Measurements from ENCODE around the gene PHF12. TPM values are rescaled to one million over a fixed set of nuclear protein-coding genes. Genes with fewer than 3 reads are reported as not detected.

The PHF12 gene
- 16.7 and 28.5 TPM in 2 replicates for total RNA-seq (2014; rRNA removed; shearing (Covaris generic))

- peaks cover 10% of the 10 kb centered on the region for H3K36me3 ChIP-seq
- peak within 1 kb of the TSS; percentile 68 for H3K27ac ChIP-seq
- peaks cover 31% of the 10 kb centered on the region for H3K4me1 ChIP-seq (replicated peaks)
- no peaks in the 10 kb centered on the region; the same call in 1 of the 2 replicates for H3K9me3 ChIP-seq (replicated peaks)
- H3K4me3 ChIP-seq: peak within 1 kb of the TSS; percentile 62
- no peaks in the 10 kb centered on the region for H3K27me3 ChIP-seq (replicated peaks)
- peak; percentile 99 to 100 for DNase-seq (ENCODE audit: low read depth in 1 of 2, low spot score in 2 of 2)
These were observed at the start of gene PHF12 for GRCh38 chr17:28951428-28951990. Gene PHF12, minus strand, starts transcription at chr17:28951518. Its CDS starts 558 bp downstream, at chr17:28950960.

DNA sequence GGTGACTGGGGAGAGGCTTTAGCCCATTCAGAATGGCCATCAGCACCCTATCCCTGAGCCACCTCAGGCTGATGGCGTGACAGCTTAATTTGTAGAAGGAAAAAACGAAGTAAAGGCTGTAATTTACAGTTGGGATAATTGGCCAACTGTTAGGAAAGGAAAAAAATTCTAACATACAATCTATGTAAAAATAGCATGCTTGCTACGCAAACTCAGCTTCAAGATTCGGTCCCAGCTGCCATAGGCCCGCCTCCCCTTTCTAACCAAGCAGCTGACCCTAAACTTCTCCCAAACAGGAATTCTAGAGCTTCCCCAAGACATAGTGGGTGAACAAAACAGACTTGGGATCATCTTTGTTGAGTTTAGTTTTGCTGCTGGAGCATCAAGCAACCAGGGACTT, 49.7 kb upstream of the PHF12 start:
- DNase-seq (ENCODE audit: low read depth in 1 of 2, low spot score in 2 of 2): no peak
- no peaks in the 10 kb centered on the region; the same call in 1 of the 2 replicates for H3K4me1 ChIP-seq (replicated peaks)
- no peaks in the 10 kb centered on the region; the same call in none of the 2 replicates for H3K9me3 ChIP-seq (replicated peaks)
- no peak overlapping the region for H3K4me3 ChIP-seq
- no peak overlapping the region for H3K27ac ChIP-seq
- peaks cover 30% of the 10 kb centered on the region for H3K27me3 ChIP-seq (replicated peaks)
- H3K36me3 ChIP-seq: no peaks in the 10 kb centered on the region

- Histone ChIP-seq H3K27ac (no peak overlapping the region), H3K9me3 (replicated peaks) (no peaks in the 10 kb centered on the region), H3K4me1 (replicated peaks) (no peaks in the 10 kb centered on the region), H3K27me3 (replicated peaks) (peaks cover 15% of the 10 kb centered on the region), H3K4me3 (no peak overlapping the region), H3K36me3 (no peaks in the 10 kb centered on the region)
- no peak for DNase-seq (ENCODE audit: low read depth in 1 of 2, low spot score in 2 of 2)
These were observed 47.9 kb upstream of the PHF12 start for GRCh38 chr17:28999206-28999605.

DNA sequence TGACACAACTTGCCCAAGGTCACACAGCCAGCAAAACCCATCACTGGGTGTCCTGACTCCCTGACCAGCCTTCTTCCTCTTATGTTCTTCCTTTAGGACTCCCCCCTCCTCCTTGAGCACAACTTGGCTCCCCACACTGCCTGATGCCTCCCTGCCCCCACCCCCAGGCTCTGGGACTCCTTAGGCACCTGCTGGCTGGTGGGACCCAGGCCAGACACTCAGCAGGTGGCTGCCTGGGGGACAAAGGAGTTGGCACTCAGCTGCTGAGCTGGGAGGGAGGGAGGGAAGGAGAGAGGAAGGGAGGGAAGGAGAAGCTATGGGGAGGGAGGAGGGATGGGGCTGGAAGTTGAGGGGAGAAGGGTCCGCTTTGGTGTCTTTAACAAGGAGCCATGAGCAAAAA, 46.5 kb upstream of the PHF12 start:
- Histone ChIP-seq H3K4me1 (replicated peaks) (no peaks in the 10 kb centered on the region), H3K9me3 (replicated peaks) (no peaks in the 10 kb centered on the region), H3K4me3 (no peak overlapping the region), H3K27me3 (replicated peaks) (peaks cover 1% of the 10 kb centered on the region), H3K27ac (no peak overlapping the region), H3K36me3 (no peaks in the 10 kb centered on the region)
- DNase-seq (ENCODE audit: low read depth in 1 of 2, low spot score in 2 of 2): no peak

- H3K4me3 ChIP-seq: no peak overlapping the region
- no peak for DNase-seq (ENCODE audit: low read depth in 1 of 2, low spot score in 2 of 2)
- H3K27ac ChIP-seq: no peak overlapping the region
- no peaks in the 10 kb centered on the region for H3K36me3 ChIP-seq
- no peaks in the 10 kb centered on the region for H3K4me1 ChIP-seq (replicated peaks)
- no peaks in the 10 kb centered on the region for H3K9me3 ChIP-seq (replicated peaks)
- no peaks in the 10 kb centered on the region for H3K27me3 ChIP-seq (replicated peaks)
These were observed 45.3 kb upstream of the PHF12 start for GRCh38 chr17:28996554-28997096.

- H3K4me3 ChIP-seq: no peak overlapping the region
- H3K36me3 ChIP-seq: no peaks in the 10 kb centered on the region
- DNase-seq (ENCODE audit: low read depth in 1 of 2, low spot score in 2 of 2): no peak
- H3K27me3 ChIP-seq (replicated peaks): peaks cover 3% of the 10 kb centered on the region; the same call in 1 of the 2 replicates
- no peaks in the 10 kb centered on the region for H3K4me1 ChIP-seq (replicated peaks)
- H3K9me3 ChIP-seq (replicated peaks): no peaks in the 10 kb centered on the region
- no peak overlapping the region for H3K27ac ChIP-seq
These were observed 42.5 kb upstream of the PHF12 start for GRCh38 chr17:28993645-28994426.

DNA sequence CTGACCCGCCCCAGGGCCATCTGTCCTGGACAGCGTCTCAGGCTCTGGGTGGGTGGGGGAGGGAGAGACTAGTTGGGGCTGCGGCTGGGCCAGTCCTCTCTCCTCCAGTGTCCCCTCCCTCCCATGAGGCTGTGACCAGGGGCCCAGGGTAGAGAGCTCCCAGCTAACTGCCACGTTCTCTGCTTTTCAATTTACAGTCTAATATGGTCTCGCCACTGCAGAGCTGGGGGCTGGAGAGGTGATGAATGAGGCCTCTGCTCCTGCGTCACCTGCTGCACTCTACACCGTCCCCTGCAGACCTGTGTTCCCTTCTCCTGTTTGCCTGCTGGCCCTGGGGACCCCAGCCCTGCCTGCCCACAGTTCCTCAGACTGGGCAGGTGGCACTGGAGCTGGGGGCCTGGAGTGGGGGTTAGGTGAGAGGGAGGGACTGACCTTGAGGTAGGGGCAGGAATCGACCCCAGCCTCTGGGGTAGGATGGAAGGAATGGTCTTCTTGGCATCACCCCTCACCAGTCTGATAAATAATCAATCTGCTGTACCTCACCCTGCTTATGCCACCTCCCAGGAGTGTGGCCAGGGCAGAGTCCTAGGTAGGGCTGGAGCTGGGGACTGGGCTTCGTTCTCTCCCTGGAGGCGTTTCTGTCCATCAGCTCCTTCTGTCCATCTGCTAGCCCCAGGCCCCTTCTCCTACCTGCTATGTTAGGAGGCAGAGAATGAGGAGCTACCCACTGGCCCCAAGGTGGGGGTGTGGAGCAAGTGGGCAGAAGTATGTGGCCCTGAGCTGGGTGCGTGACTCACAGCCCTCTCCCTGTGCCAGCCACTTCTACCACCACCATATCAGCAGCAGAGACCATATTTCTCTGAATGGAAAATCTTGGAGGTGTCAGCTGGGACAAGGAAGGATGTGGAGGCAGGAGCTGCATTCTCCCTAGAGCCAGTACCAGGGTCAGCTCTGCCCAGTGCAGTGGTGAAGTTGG, 41.6 kb upstream of the PHF12 start:
- H3K27me3 ChIP-seq (replicated peaks): peaks cover 3% of the 10 kb centered on the region; the same call in 1 of the 2 replicates
- DNase-seq (ENCODE audit: low read depth in 1 of 2, low spot score in 2 of 2): no peak
- H3K27ac ChIP-seq: no peak overlapping the region
- no peaks in the 10 kb centered on the region for H3K36me3 ChIP-seq
- H3K4me3 ChIP-seq: no peak overlapping the region
- no peaks in the 10 kb centered on the region for H3K4me1 ChIP-seq (replicated peaks)
- H3K9me3 ChIP-seq (replicated peaks): no peaks in the 10 kb centered on the region

DNA sequence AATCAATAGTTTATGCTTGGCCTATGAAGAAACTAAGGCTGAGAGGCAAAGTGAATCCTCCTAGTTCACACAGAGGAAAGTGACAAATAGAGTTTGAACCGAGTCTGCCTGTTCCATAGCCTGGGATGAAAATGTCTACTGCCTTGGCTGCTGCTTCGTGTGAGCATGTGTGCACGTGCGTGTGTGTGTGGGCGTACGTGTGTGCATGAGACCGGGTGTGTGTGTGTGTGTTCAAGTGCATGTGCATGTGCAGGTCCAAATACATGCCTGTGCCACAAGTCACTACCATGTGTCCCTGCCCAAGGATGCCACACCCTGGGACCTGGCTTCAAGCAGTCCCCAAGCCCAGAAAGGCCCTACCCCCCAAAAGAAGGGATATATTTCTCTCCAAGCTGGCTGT, 40.9 kb upstream of the PHF12 start:
- no peak for DNase-seq (ENCODE audit: low read depth in 1 of 2, low spot score in 2 of 2)
- H3K4me1 ChIP-seq (replicated peaks): no peaks in the 10 kb centered on the region
- no peaks in the 10 kb centered on the region for H3K36me3 ChIP-seq
- H3K4me3 ChIP-seq: no peak overlapping the region
- no peak overlapping the region for H3K27ac ChIP-seq
- no peaks in the 10 kb centered on the region for H3K9me3 ChIP-seq (replicated peaks)
- H3K27me3 ChIP-seq (replicated peaks): peaks cover 3% of the 10 kb centered on the region; the same call in 1 of the 2 replicates

DNA sequence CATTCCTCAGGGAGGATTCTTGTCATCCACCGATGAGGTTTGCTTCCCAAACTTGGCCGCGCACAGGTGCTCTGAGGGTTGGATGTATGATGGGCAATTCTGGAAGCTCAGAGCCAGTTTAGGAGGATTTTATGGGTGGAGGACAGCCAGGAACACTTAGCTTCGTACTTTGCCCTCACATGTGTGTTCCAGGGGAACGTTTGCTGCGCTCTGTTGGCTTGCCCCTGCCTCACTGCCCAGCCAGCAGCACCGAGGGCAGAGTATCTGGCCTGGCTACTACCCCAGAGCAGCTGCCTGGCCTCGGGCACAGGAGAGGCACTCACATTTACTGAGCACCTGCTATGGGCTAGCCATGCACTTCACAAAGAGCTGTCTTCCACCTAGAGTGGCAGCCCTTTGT, 40.5 kb upstream of the PHF12 start:
- Histone ChIP-seq H3K9me3 (replicated peaks) (no peaks in the 10 kb centered on the region), H3K4me3 (no peak overlapping the region), H3K36me3 (no peaks in the 10 kb centered on the region), H3K27me3 (replicated peaks) (peaks cover 3% of the 10 kb centered on the region; the same call in 1 of the 2 replicates), H3K4me1 (replicated peaks) (no peaks in the 10 kb centered on the region), H3K27ac (no peak overlapping the region)
- no peak for DNase-seq (ENCODE audit: low read depth in 1 of 2, low spot score in 2 of 2)

DNA sequence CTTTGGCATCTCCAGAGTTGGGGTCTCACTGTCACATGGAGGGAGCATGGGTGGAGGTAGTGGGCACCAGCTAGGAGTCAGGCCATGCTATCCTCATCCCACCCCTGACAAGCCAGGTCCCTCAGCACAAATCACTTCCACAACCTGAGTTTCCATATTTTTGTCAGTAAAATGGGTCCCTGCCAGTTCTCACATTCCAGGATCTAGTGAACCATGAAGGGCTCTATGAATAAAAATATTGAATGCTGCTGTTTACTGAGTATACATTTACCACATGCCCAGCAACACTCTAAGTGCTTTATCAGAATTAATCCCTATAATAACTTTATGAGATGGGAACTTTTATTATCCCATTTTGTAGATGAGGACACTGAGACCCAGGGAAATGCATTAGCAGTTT, 37.7 kb upstream of the PHF12 start:
- DNase-seq (ENCODE audit: low read depth in 1 of 2, low spot score in 2 of 2): no peak
- Histone ChIP-seq H3K4me1 (replicated peaks) (no peaks in the 10 kb centered on the region), H3K27me3 (replicated peaks) (peaks cover 3% of the 10 kb centered on the region; the same call in 1 of the 2 replicates), H3K36me3 (no peaks in the 10 kb centered on the region), H3K4me3 (no peak overlapping the region), H3K9me3 (replicated peaks) (no peaks in the 10 kb centered on the region), H3K27ac (no peak overlapping the region)

DNA sequence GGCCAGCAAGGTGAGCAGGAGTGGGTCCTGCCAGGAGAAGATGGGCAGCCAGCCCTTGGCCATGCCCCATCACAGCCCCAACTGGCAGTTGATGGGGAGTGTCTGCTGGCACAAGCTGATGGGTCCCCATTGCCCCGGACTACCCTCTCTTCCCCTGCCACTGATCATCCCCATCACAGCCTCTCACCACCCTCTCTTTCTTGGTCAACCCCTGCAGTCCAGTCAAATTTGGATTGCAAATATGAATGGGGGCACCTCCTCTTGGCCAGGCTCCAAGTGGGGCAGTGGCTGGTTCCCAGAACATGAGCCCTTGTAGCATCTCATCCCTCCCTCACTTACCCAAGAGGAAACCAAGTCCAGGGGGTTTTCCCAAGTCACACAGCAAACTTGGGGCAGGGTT, 37.2 kb upstream of the PHF12 start:
- peaks cover 3% of the 10 kb centered on the region; the same call in 1 of the 2 replicates for H3K27me3 ChIP-seq (replicated peaks)
- H3K4me3 ChIP-seq: no peak overlapping the region

DNA sequence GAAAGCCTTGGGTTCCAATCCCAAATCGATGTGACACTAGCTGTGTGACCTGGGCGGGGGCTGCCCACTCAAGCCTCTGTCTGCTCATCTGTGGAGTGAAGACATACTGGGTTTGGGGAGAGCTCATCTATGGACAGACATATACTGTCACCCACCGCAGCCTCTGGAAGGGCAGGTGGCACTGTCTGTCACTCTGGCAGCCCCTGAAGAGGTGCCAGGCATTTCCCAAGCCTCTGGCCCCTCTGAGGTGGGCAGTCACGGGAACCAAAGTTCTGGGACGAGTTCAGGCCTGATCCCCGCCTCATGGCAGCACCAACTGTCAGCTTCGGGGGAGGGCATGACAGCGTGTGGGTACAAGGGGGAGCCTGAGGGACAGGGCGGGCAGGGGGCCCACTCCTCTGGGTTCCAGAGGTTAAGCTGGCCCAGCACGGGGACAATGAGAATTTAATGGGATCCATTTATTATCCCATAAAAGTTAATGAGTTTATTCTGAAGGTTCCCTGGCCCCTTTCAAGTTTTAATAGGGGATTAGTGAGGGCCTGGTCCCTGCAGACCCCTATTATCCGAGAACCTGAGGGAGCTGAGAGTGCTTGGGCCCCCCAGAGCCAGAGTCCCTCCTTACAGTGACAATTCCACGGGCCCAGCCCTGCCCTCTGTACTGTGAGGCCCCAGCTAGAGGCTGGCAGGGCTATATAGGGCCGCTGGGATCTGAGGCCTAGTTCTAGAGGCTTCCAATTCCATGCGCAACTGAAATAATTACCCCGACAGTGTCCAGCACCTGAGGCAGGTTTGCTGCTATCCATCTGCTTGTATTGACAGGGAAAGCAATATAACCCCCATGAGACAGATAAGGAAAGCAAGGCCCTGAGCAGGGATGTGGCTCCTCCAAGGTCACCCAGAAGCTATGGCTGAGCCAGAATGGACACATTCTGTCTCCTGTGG, 35.7 kb upstream of the PHF12 start:
- no peak for DNase-seq (ENCODE audit: low read depth in 1 of 2, low spot score in 2 of 2)
- H3K4me3 ChIP-seq: no peak overlapping the region
- H3K27me3 ChIP-seq (replicated peaks): peaks cover 3% of the 10 kb centered on the region; the same call in 1 of the 2 replicates
- H3K4me1 ChIP-seq (replicated peaks): peaks cover 12% of the 10 kb centered on the region
- no peaks in the 10 kb centered on the region for H3K9me3 ChIP-seq (replicated peaks)
- H3K27ac ChIP-seq: no peak overlapping the region
- no peaks in the 10 kb centered on the region for H3K36me3 ChIP-seq

More for the DNA sequence above, 37.2 kb upstream of the PHF12 start:
- DNase-seq (ENCODE audit: low read depth in 1 of 2, low spot score in 2 of 2): no peak
- Histone ChIP-seq H3K9me3 (replicated peaks) (no peaks in the 10 kb centered on the region), H3K4me1 (replicated peaks) (no peaks in the 10 kb centered on the region), H3K27ac (no peak overlapping the region), H3K36me3 (no peaks in the 10 kb centered on the region)
